SH-SY5Y (cell line): Measurements from ENCODE around the gene PITPNM3.

Experiments
- GATA2 ChIP-seq: IDR thresholded peaks from 2 replicates; pipeline ENCODE4 v1.6.1; 2011; ENCODE audit warnings: mild to moderate bottlenecking, low read depth, low read length
- GATA3 ChIP-seq: IDR thresholded peaks from 2 replicates; pipeline ENCODE4 v1.6.1; 2011; ENCODE audit warnings: low read depth, mild to moderate bottlenecking, low read length, moderate library complexity

The PITPNM3 gene

GRCh38 chr17:6470146-6470718, 86.1 kb downstream of the PITPNM3 start:
- no peak for TF ChIP-seq GATA3
- TF ChIP-seq GATA2 = no peak

DNA sequence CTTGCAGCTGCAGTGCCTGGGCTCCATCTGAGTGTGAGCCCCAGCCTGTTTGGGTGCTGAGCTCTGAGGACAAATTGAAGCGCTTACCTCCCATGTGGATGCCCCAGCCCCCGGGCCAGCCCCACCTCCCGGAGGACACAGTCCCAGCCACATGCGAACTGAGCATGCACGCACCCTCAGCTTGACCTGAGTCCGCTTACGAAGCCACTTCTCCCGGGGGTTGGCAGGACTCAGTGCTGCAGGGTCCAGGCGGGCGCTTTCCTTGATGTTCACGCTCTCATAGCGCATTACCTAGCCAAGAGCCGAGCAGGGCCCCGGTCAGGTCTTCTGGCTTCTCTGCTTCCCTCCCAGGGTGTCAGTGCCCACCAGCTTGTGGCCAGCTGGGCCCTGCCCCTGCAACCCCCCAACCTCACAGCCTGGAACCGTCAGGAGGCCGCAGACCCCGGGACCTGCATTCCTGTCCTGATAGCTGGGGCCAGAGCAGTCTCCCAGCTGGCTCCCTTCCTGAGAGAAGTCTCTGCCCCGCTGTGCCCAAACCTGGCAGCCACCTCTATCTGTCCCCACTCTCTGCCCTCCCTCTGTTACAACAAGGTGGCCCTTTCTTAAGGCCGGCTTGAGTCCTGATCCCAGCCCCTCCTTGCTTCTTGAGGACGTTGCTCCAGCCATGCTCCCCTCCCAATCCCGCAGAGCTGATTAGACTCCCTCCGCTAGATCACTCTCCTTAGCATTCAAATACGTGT, 88.1 kb downstream of the PITPNM3 start:
- TF ChIP-seq GATA3 = no peak
- TF ChIP-seq GATA2 = no peak

DNA sequence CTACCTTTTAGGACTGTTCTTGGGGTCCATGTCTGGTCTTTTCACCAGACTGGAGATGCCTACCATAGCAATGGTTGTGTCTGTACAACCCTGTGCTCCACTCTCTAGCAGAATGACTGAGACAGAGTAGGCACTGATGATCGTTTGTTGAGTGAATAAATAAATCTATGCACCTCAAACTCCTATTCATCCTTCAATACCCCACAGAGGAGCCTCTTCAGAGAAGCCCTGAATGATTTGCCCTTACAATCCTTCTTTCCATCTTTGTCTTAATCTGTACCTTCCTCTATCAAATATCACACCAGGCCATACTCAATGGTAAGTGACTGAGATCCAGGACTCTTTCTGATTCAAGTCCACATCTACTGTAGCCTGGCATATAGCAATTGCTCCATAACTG, 88.8 kb downstream of the PITPNM3 start:
- TF ChIP-seq GATA2 (no peak), GATA3 (no peak)

DNA sequence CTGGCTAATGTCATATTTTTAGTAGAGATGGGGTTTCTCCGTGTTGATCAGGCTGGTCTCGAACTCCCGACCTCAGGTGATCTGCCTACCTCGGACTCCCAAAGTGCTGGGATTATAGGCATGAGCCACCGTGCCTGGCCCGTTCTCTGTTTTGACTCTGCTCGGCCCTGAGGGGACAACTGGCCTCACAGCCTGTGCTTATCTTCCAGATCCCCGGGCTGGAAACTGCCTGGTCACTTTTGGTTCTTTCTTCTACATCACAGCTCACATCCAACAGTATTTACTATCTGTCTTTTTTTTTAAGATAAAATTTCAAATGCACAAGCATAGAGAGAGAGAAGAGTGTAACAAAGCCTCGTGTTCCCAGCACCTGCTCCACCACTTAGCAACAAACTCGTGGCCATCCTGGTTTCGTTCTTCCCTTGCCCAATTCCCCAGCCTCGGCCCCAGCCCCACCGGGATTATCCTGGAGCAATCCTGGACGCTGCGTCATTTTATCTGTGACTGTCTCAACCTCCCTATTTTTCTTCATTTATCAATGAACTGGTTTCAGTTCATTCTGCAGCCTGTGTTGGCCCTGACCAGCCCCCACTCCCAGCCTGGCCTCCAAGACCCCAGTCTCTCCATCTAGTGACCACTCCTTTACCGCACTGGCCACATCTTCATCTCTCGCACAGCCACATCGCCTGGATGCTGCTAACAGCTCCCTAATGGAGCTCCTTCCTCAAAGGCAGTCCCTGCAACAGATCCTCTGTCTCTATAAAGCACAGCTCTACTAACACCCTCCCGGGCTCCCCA, 91.0 kb downstream of the PITPNM3 start:
- TF ChIP-seq GATA3 = no peak
- 0 out of 2 replicates have a peak, but pooled peaks have one; percentile 32 for TF ChIP-seq GATA2

GRCh38 chr17:6464446-6465041, 91.8 kb downstream of the PITPNM3 start:
- no peak for TF ChIP-seq GATA2

DNA sequence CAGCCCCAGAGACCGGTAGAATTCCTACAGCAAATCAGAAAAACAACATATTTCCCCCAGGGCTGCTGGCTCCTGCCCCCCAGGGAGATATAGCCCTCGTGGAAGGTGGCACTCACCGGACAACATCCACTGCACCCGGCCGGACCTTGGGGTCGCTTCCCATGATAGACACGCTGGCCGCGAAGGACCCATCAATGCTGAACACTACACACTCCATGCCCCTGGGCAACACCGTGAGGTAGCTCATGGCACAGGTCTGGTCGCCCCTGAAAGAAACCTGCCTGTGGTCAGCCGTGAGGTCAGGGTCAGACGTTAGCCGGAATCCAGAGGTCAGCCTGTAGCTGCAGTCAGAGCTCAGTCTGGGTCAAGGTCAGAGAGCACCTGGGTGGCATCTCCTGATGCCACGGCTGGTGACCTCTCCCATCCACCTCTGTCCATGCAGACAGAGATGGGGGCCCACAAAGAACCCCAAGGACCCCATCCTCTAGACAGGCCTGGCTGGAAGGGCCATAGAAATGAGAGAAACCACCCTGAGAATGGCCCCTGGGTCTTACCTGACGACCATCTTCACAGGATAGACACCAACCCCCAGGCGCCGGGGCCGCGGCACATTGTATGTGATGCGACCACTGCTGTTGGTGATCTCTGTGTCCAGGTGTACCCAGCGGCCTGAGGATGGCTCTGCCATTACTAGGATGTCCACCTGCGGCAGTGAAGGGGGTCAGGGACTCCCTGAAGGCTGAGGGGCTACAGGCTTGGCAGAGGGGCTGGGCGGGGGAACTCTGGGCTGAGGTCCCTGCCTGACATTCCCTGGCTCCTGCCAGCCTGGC, 92.5 kb downstream of the PITPNM3 start:
- no peak for TF ChIP-seq GATA2
- no peak for TF ChIP-seq GATA3

DNA sequence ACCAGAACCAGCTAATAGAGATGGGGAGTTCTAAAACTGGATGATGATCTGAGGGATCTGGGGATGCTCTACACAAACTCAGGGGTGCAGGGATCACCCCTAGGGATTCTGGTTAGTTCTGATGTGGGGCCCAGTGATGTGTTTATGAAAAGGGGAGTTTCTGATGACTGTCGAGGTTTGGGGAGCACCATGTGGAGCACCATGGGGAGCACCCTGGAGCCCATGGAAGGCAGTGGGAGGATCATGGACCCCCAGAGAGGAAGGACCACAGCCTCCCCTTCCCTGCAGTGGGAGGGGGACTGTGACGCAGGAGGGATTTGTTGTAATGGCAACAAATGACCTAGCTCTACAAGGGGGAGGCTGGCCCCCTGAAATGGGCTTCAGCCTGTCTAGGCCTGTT, 93.7 kb downstream of the PITPNM3 start:
- TF ChIP-seq GATA3 = no peak
- TF ChIP-seq GATA2 = no peak

- TF ChIP-seq GATA2 (no peak), GATA3 (no peak)
Measured at GRCh38 chr17:6461792-6462524, 94.4 kb downstream of the PITPNM3 start.

GRCh38 chr17:6461246-6461645, 95.1 kb downstream of the PITPNM3 start:
- TF ChIP-seq GATA3 (no peak), GATA2 (no peak)

DNA sequence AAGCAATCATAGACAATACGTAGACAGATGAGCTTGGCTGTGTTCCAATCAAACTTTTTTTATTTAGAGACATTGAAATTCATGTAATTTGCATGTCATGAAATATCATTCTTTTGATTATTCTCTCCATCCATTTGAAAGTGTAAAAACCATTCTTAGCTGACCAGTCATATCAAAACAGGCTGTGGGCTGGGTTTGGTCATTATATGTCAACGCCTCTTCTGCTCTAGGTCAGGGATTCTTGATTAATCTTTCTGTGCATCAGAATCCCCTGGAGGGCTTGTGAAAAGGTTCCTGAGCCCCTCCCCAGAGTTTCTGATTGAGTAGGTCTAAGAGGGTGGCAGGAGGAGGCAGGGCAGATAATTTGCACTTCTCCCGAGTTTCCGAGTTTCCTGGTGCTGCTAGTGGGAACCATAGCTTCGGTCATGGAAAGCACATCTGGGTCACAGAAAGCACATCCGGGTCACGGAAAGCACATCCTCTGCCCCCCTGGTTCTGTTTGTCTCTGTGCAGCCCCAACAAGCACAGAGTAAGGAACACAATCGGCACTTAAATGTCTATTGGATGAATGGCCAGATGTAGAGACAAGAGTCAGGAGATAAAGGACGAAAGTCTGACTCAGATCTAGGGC, 95.7 kb downstream of the PITPNM3 start:
- TF ChIP-seq GATA3 = no peak
- TF ChIP-seq GATA2 = no peak

- TF ChIP-seq GATA2 (no peak), GATA3 (no peak)
Measured at GRCh38 chr17:6458460-6458950, 97.8 kb downstream of the PITPNM3 start.

- no peak for TF ChIP-seq GATA3
- TF ChIP-seq GATA2 = no peak
Measured at GRCh38 chr17:6457688-6458459, 98.5 kb downstream of the PITPNM3 start.
